OCI-LY1 (cell line): Measurements from ENCODE around the gene MACROD2.

Experiments
- H2AFZ ChIP-seq: fragments of 200-600 bp; sonication (generic), shearing (Covaris generic); 2 replicates; pipeline ENCODE4 v1.6.0; 2014; ENCODE audit warnings: antibody characterized with exemption, mild to moderate bottlenecking, low read length
- H3F3A ChIP-seq: fragments of 200-600 bp; sonication (generic), shearing (Covaris generic); 2 replicates; pipeline ENCODE4 v1.6.0; 2014; ENCODE audit warnings: mild to moderate bottlenecking, antibody characterized with exemption, low read length, moderate library complexity; ENCODE audit not compliant: insufficient read depth
- H3K27ac ChIP-seq: fragments of 200-600 bp; sonication (generic); 2 replicates; pipeline ENCODE4 v1.5.1; 2014; ENCODE audit warnings: low read length, mixed run types, mild to moderate bottlenecking, low read depth; ENCODE audit not compliant: poor library complexity, severe bottlenecking
- H3K27me3 ChIP-seq: fragments of 200-600 bp; sonication (generic); 2 replicates; pipeline ENCODE4 v1.6.0; 2014; ENCODE audit warnings: antibody characterized with exemption, mild to moderate bottlenecking, low read length, moderate library complexity; ENCODE audit not compliant: insufficient read depth
- H3K36me3 ChIP-seq: fragments of 200-600 bp; sonication (generic); 2 replicates; pipeline ENCODE4 v1.6.1; 2014; ENCODE audit warnings: mild to moderate bottlenecking, antibody characterized with exemption, low read length, moderate library complexity, mixed read lengths; ENCODE audit not compliant: insufficient read depth
- H3K4me1 ChIP-seq: fragments of 200-600 bp; sonication (generic); 2 replicates; pipeline ENCODE4 v1.5.1; 2014; ENCODE audit warnings: mild to moderate bottlenecking, low read length, moderate library complexity; ENCODE audit not compliant: insufficient read depth, severe bottlenecking
- H3K4me2 ChIP-seq: fragments of 200-600 bp; sonication (generic), shearing (Covaris generic); 2 replicates; pipeline ENCODE4 v1.6.1; 2014; ENCODE audit warnings: low read length
- H3K4me3 ChIP-seq: fragments of 200-600 bp; sonication (generic); 2 replicates; pipeline ENCODE4 v1.5.1; 2014; ENCODE audit warnings: low read length, low read depth, mild to moderate bottlenecking, mixed read lengths; ENCODE audit not compliant: poor library complexity, severe bottlenecking
- H3K79me2 ChIP-seq: fragments of 200-600 bp; shearing (Covaris generic); 2 replicates; pipeline ENCODE4 v1.6.1; 2016; ENCODE audit warnings: mixed run types, low read length, mixed read lengths; ENCODE audit not compliant: insufficient read depth
- H3K9ac ChIP-seq: fragments of 200-600 bp; sonication (generic), shearing (Covaris generic); 2 replicates; pipeline ENCODE4 v1.6.1; 2014; ENCODE audit warnings: mild to moderate bottlenecking, low read length, mixed read lengths
- H3K9me2 ChIP-seq: fragments of 200-600 bp; sonication (generic), shearing (Covaris generic); 2 replicates; pipeline ENCODE4 v1.6.1; 2014; ENCODE audit warnings: low read depth, mild to moderate bottlenecking, low read length, mixed read lengths
- H3K9me3 ChIP-seq: fragments of 200-600 bp; shearing (Covaris generic); 2 replicates; pipeline ENCODE4 v1.6.1; 2014; ENCODE audit warnings: low read length, mixed read lengths
- H4K20me1 ChIP-seq: fragments of 200-600 bp; sonication (generic), shearing (Covaris generic); 2 replicates; pipeline ENCODE4 v1.6.0; 2016; ENCODE audit warnings: mild to moderate bottlenecking, low read length; ENCODE audit not compliant: insufficient read depth
- EZH2 ChIP-seq: fragments of 200-600 bp; sonication (generic), shearing (Covaris generic); IDR thresholded peaks from 2 replicates; pipeline ENCODE4 v1.8.0; 2017; ENCODE audit warnings: borderline replicate concordance, mixed run types, mild to moderate bottlenecking, antibody characterized with exemption, low read length, moderate library complexity, mixed read lengths
- TF ChIP-seq, protein P1 (sequence below): fragments of 200-600 bp; sonication (generic), shearing (Covaris generic); IDR thresholded peaks from 2 replicates; pipeline ENCODE4 v1.5.1; 2017; ENCODE audit warnings: mild to moderate bottlenecking, antibody characterized with exemption, low read length, moderate library complexity, mixed read lengths

MACROD2 gene

DNA sequence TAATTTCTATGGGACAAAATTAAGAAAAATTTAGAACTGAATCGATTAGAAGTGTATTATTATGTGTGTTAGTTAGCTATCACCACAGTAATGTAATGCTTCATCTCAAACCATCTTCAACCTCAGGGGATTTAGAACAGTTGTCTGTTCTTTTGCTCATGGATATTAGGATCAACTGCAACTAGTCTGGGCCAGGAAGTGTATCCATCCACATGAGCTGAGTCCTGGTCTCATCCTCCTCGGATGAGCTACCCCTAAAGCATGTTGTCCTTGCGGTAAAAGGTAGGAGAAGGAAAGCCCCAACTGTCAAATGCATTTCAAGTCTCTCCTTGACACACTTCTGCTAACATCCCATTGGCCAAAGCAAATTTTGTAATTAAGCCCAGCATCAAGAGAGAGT lies 2040.3 kb downstream of the MACROD2 start:
- no peaks in the 10 kb centered on the region for H3K4me1 ChIP-seq
- H3K27ac ChIP-seq = no peak overlapping the region

GRCh38 chr20:16036331-16036730 lies 2041.0 kb downstream of the MACROD2 start:
- TF ChIP-seq EZH2 = no peak
- TF ChIP-seq, protein P1, sequence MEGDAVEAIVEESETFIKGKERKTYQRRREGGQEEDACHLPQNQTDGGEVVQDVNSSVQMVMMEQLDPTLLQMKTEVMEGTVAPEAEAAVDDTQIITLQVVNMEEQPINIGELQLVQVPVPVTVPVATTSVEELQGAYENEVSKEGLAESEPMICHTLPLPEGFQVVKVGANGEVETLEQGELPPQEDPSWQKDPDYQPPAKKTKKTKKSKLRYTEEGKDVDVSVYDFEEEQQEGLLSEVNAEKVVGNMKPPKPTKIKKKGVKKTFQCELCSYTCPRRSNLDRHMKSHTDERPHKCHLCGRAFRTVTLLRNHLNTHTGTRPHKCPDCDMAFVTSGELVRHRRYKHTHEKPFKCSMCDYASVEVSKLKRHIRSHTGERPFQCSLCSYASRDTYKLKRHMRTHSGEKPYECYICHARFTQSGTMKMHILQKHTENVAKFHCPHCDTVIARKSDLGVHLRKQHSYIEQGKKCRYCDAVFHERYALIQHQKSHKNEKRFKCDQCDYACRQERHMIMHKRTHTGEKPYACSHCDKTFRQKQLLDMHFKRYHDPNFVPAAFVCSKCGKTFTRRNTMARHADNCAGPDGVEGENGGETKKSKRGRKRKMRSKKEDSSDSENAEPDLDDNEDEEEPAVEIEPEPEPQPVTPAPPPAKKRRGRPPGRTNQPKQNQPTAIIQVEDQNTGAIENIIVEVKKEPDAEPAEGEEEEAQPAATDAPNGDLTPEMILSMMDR = no peak
- H3K27me3 ChIP-seq = no peaks in the 10 kb centered on the region
- H3K9me3 ChIP-seq = no peaks in the 10 kb centered on the region
- no peaks in the 10 kb centered on the region for H3F3A ChIP-seq
- H4K20me1 ChIP-seq = no peaks in the 10 kb centered on the region
- H3K4me3 ChIP-seq = no peak overlapping the region
- H3K4me2 ChIP-seq = no peak overlapping the region
- H3K36me3 ChIP-seq = no peaks in the 10 kb centered on the region
- H3K4me1 ChIP-seq = no peaks in the 10 kb centered on the region
- no peak overlapping the region for H3K27ac ChIP-seq
- H2AFZ ChIP-seq = no peak overlapping the region
- H3K79me2 ChIP-seq = no peaks in the 10 kb centered on the region
- no peaks in the 10 kb centered on the region for H3K9me2 ChIP-seq
- no peak overlapping the region for H3K9ac ChIP-seq

More for the DNA sequence above, 2040.3 kb downstream of the MACROD2 start:
- H3K4me3 ChIP-seq = no peak overlapping the region
- no peaks in the 10 kb centered on the region for H3K9me3 ChIP-seq
- TF ChIP-seq, protein P1 = no peak
- TF ChIP-seq EZH2 = no peak
- H3K9me2 ChIP-seq = no peaks in the 10 kb centered on the region
- H3K79me2 ChIP-seq = no peaks in the 10 kb centered on the region
- no peaks in the 10 kb centered on the region for H3F3A ChIP-seq
- no peaks in the 10 kb centered on the region for H4K20me1 ChIP-seq
- no peak overlapping the region for H3K9ac ChIP-seq
- H3K4me2 ChIP-seq = no peak overlapping the region
- no peak overlapping the region for H2AFZ ChIP-seq
- no peaks in the 10 kb centered on the region for H3K36me3 ChIP-seq
- no peaks in the 10 kb centered on the region for H3K27me3 ChIP-seq

- Histone ChIP-seq H3K9me2 (no peaks in the 10 kb centered on the region), H3K9ac (no peak overlapping the region)
Measured at GRCh38 chr20:16040742-16041141, 2045.4 kb downstream of the MACROD2 start.

More at GRCh38 chr20:16040742-16041141, 2045.4 kb downstream of the MACROD2 start:
- H3K4me3 ChIP-seq = no peak overlapping the region
- H3K27ac ChIP-seq = no peak overlapping the region
- H3K27me3 ChIP-seq = no peaks in the 10 kb centered on the region
- no peak overlapping the region for H2AFZ ChIP-seq
- no peaks in the 10 kb centered on the region for H3K9me3 ChIP-seq
- no peaks in the 10 kb centered on the region for H3K4me1 ChIP-seq
- H3F3A ChIP-seq = no peaks in the 10 kb centered on the region
- H4K20me1 ChIP-seq = no peaks in the 10 kb centered on the region
- H3K79me2 ChIP-seq = no peaks in the 10 kb centered on the region
- no peaks in the 10 kb centered on the region for H3K36me3 ChIP-seq
- no peak for TF ChIP-seq EZH2
- TF ChIP-seq, protein P1 = no peak
- no peak overlapping the region for H3K4me2 ChIP-seq
